ENCODE results near the gene ALAS2. TPM values are rescaled to one million over a fixed set of nuclear protein-coding genes. Genes with fewer than 3 reads are reported as not detected.
"Not testable (repeated sequence)": the region's sequence is repeated elsewhere in the genome, so short reads cannot be mapped to it uniquely, and the experiment has no call there.

Gene ALAS2
- total RNA-seq, 1 donor from 2014 or later, result not detected

- no peak for DNase-seq (ENCODE audit: low read depth)
Measured at GRCh38 chrX:55005256-55005655, 25.5 kb downstream of the ALAS2 start.

- DNase-seq (ENCODE audit: low read depth), result no peak
Measured at GRCh38 chrX:55004231-55004630, 26.5 kb downstream of the ALAS2 start.

GRCh38 chrX:54999717-55000598, 30.8 kb downstream of the ALAS2 start, which contains the start of gene APEX2:
TSS of gene APEX2 (plus strand) at chrX:55000363. CDS start at chrX:55000423, 60 bp downstream.
- DNase-seq (ENCODE audit: low read depth), result peak; percentile 91

- DNase-seq (ENCODE audit: low read depth), result no peak
Measured at GRCh38 chrX:54995621-54996020, 35.2 kb downstream of the ALAS2 start.

- no peak for DNase-seq (ENCODE audit: low read depth)
Measured at GRCh38 chrX:54994668-54995351, 36.0 kb downstream of the ALAS2 start.

GRCh38 chrX:54994099-54994498, 36.7 kb downstream of the ALAS2 start, which contains the start of gene PFKFB1:
TSS of gene PFKFB1 (minus strand) at chrX:54994188. CDS start at chrX:54994007, 181 bp downstream.
- DNase-seq (ENCODE audit: low read depth), result no peak

GRCh38 chrX:54992911-54993622, 37.7 kb downstream of the ALAS2 start:
- no peak for DNase-seq (ENCODE audit: low read depth)

- DNase-seq (ENCODE audit: low read depth), result no peak
Measured at GRCh38 chrX:54991706-54992105, 39.1 kb downstream of the ALAS2 start.

- not testable (repeated sequence) for DNase-seq (ENCODE audit: low read depth)
Measured at GRCh38 chrX:54983306-54983705, 47.5 kb downstream of the ALAS2 start.

GRCh38 chrX:54980334-54980733, 50.4 kb downstream of the ALAS2 start:
- no peak for DNase-seq (ENCODE audit: low read depth)

GRCh38 chrX:54979432-54979831, 51.3 kb downstream of the ALAS2 start:
- DNase-seq (ENCODE audit: low read depth), result no peak

GRCh38 chrX:54978448-54978847, 52.3 kb downstream of the ALAS2 start:
- DNase-seq (ENCODE audit: low read depth), result peak; percentile 13

- no peak for DNase-seq (ENCODE audit: low read depth)
Measured at GRCh38 chrX:54977387-54977786, 53.4 kb downstream of the ALAS2 start.

GRCh38 chrX:54964766-54965497, 65.8 kb downstream of the ALAS2 start:
- no peak for DNase-seq (ENCODE audit: low read depth)

GRCh38 chrX:54961750-54962149, 69.0 kb downstream of the ALAS2 start:
- no peak for DNase-seq (ENCODE audit: low read depth)

Other genes with a start within 250 kb of the ALAS2 start
- gene ITIH6, start 232.7 kb downstream of the ALAS2 start, total RNA-seq, result not detected in 2 replicates
- 213 and 249 TPM in 2 replicates for gene MAGED2, start 223.2 kb downstream of the ALAS2 start, total RNA-seq
- gene TRO, start 110.2 kb downstream of the ALAS2 start, total RNA-seq, result 9.4 and 19.5 TPM in 2 replicates
- gene PFKFB1, start 36.8 kb downstream of the ALAS2 start, total RNA-seq, result 0.10 and 0.69 TPM in 2 replicates
- gene APEX2, start 30.6 kb downstream of the ALAS2 start, total RNA-seq, result 7.7 and 13.5 TPM in 2 replicates
- not detected in 2 replicates for gene PAGE2B, start 44.1 kb upstream of the ALAS2 start, total RNA-seq
- gene PAGE2, start 58.0 kb upstream of the ALAS2 start, total RNA-seq, result not detected in 2 replicates
- gene PAGE5, start 189.4 kb upstream of the ALAS2 start, total RNA-seq, result not detected in 2 replicates
- not detected in 2 replicates for gene PAGE3, start 233.9 kb upstream of the ALAS2 start, total RNA-seq

Measured in renal cortical epithelial cell (primary cell).